ENCODE results near the gene CCDC24.

Gene CCDC24

GRCh38 chr1:43991476-43992231, at the start of gene CCDC24:
Gene CCDC24, plus strand, starts transcription at chr1:43991599. Its CDS starts 280 bp downstream, at chr1:43991879.
- peak; percentile 86 for DNase-seq

GRCh38 chr1:43942411-43942810, 49.0 kb upstream of the CCDC24 start:
- no peak for DNase-seq

GRCh38 chr1:43944860-43945259, 46.5 kb upstream of the CCDC24 start:
- DNase-seq: no peak

GRCh38 chr1:43945674-43946235, 45.6 kb upstream of the CCDC24 start:
- DNase-seq: no peak

- DNase-seq: peak; percentile 98
These were observed 45.0 kb upstream of the CCDC24 start, which contains the start of gene IPO13 for GRCh38 chr1:43946236-43947060. Gene IPO13, plus strand, starts transcription at chr1:43946950. Its CDS starts 651 bp downstream, at chr1:43947601.

GRCh38 chr1:43947061-43947873, 44.1 kb upstream of the CCDC24 start:
- DNase-seq: no peak

GRCh38 chr1:43947874-43948437, 43.4 kb upstream of the CCDC24 start:
- DNase-seq: no peak

- DNase-seq: no peak
These were observed 41.7 kb upstream of the CCDC24 start for GRCh38 chr1:43949678-43950077.

GRCh38 chr1:43951021-43951985, 40.1 kb upstream of the CCDC24 start:
- no peak for DNase-seq

GRCh38 chr1:43952731-43953346, 38.6 kb upstream of the CCDC24 start:
- no peak for DNase-seq

GRCh38 chr1:43953361-43953760, 38.0 kb upstream of the CCDC24 start:
- DNase-seq: no peak

- DNase-seq: no peak
These were observed 37.4 kb upstream of the CCDC24 start for GRCh38 chr1:43954036-43954435.

GRCh38 chr1:43956234-43956633, 35.2 kb upstream of the CCDC24 start:
- no peak for DNase-seq

GRCh38 chr1:43957407-43958040, 33.9 kb upstream of the CCDC24 start:
- no peak for DNase-seq

- no peak for DNase-seq
These were observed 32.8 kb upstream of the CCDC24 start for GRCh38 chr1:43958351-43959255.

GRCh38 chr1:43960798-43961197, 30.6 kb upstream of the CCDC24 start:
- no peak for DNase-seq

- no peak for DNase-seq
These were observed 29.7 kb upstream of the CCDC24 start for GRCh38 chr1:43961692-43962091.

GRCh38 chr1:43962324-43962723, 29.1 kb upstream of the CCDC24 start:
- no peak for DNase-seq

GRCh38 chr1:43963006-43963405, 28.4 kb upstream of the CCDC24 start:
- no peak for DNase-seq

All from activated CD4-positive, alpha-beta T cell treated with anti-CD3 and anti-CD28 coated beads, Interleukin-10, Interleukin-2, amounts not matched to agents 100 ng/mL and 50 ng/mL, durations not matched to agents 16 hours and 8 hours (primary cell).